GM12878 (cell line): ENCODE measurements around the gene BACE2. TPM values are rescaled to one million over a fixed set of nuclear protein-coding genes. Genes with fewer than 3 reads are reported as not detected.
"Not testable (repeated sequence)": the region's sequence is repeated elsewhere in the genome, so short reads cannot be mapped to it uniquely, and the experiment has no call there.

Experiments
- ATAC-seq: fragments of 200-7000 bp; cut with Tn5 transposase; 3 replicates; pipeline ENCODE4 v1.9.1; 2020; ENCODE audit warnings: mild to moderate bottlenecking, moderate library complexity
- BruUV-seq: library from RNA; stranded (reverse); fragments of 400-500 nt; replicated peaks from 2 replicates; lab custom pipeline; 2021; lab: Mats Ljungman, UMichigan
- CTCF ChIA-PET: fragments of 300-600 bp; sonication (Branson Sonifier 250); formaldehyde crosslinking; extraction: SDS; loops from one replicate; lab custom pipeline; 2021; ENCODE audit warnings: inconsistent platforms; lab: Yijun Ruan, JAX
- POLR2A ChIA-PET: fragments of 350-600 bp; formaldehyde crosslinking; extraction: SDS; loops from one replicate; lab custom pipeline; 2021; ENCODE audit warnings: inconsistent platforms; lab: Charles Lee
- RAD21 ChIA-PET: fragments of 300-600 bp; sonication (Branson Sonifier 250); formaldehyde crosslinking; loops from one replicate; lab custom pipeline; 2023; ENCODE audit warnings: antibody characterized with exemption; ENCODE audit not compliant: unreplicated experiment; lab: Charles Lee
- SMC1A ChIA-PET: fragments of 300-600 bp; sonication (Branson Sonifier 250); formaldehyde crosslinking; loops from one replicate; lab custom pipeline; 2023; ENCODE audit not compliant: unreplicated experiment, uncharacterized antibody; lab: Charles Lee
- DNase-seq: peaks from one replicate; pipeline ENCODE4 v3.0.0-alpha.2; 2011; ENCODE audit warnings: low read depth, low spot score
- FAIRE-seq: peaks from 3 replicates; lab custom pipeline; 2011; peaks lifted over from hg19 to GRCh38; lab: Jason Lieb, UNC
- H2AFZ ChIP-seq: 2 replicates; pipeline ENCODE4 v1.6.0; 2011; ENCODE audit warnings: low read depth, low read length, control low read depth; ENCODE audit not compliant: control insufficient read depth
- H3K27ac ChIP-seq: 2 replicates; pipeline ENCODE4 v1.5.1; 2011; ENCODE audit warnings: control low read depth; ENCODE audit not compliant: control insufficient read depth, insufficient read depth
- H3K27me3 ChIP-seq, 2 experiments: replicated peaks in 1 of 2; 2 replicates each; pipeline versions ENCODE4 v1.6.0 to v1.6.1; 2011; ENCODE audit warnings: low read length in 1 of 2; ENCODE audit not compliant: control insufficient read depth in 2 of 2, insufficient read depth in 2 of 2
- H3K36me3 ChIP-seq, 2 experiments: 2 replicates each; pipeline ENCODE4 v1.5.1; 2011; ENCODE audit warnings: low read length in 1 of 2; ENCODE audit not compliant: control insufficient read depth in 2 of 2, insufficient read depth in 2 of 2
- H3K4me1 ChIP-seq: 2 replicates; pipeline ENCODE4 v1.6.1; 2011; ENCODE audit warnings: mild to moderate bottlenecking, low read length, moderate library complexity, mixed read lengths; ENCODE audit not compliant: control insufficient read depth, insufficient read depth
- H3K4me2 ChIP-seq: 2 replicates; pipeline ENCODE4 v1.6.0; 2011; ENCODE audit warnings: control low read depth; ENCODE audit not compliant: control insufficient read depth, insufficient read depth
- H3K4me3 ChIP-seq: fragments of 200-600 bp; sonication (generic); 2 replicates; pipeline ENCODE4 v1.5.1; 2016
- H3K79me2 ChIP-seq: 2 replicates; pipeline ENCODE4 v1.6.0; 2011; ENCODE audit warnings: low read length; ENCODE audit not compliant: control insufficient read depth, insufficient read depth
- H3K9ac ChIP-seq: 2 replicates; pipeline ENCODE4 v1.8.0; 2011; ENCODE audit warnings: low read length, control low read depth, mixed read lengths; ENCODE audit not compliant: control insufficient read depth, insufficient read depth
- H3K9me3 ChIP-seq: replicated peaks from 3 replicates; pipeline ENCODE4 v1.5.1; 2011; ENCODE audit warnings: mild to moderate bottlenecking, low read length; ENCODE audit not compliant: control insufficient read depth, insufficient read depth
- H4K20me1 ChIP-seq: 2 replicates; pipeline ENCODE4 v1.6.0; 2011; ENCODE audit not compliant: control insufficient read depth, insufficient read depth
- ELK1 ChIP-seq: IDR thresholded peaks from 2 replicates; pipeline ENCODE4 v1.6.1; 2012; ENCODE audit warnings: low read depth, low read length, improper control_type of control experiment
- NFYB ChIP-seq: IDR thresholded peaks from 2 replicates; pipeline ENCODE4 v1.6.1; 2011; ENCODE audit warnings: low read depth, mild to moderate bottlenecking, low read length, improper control_type of control experiment, moderate library complexity; ENCODE audit not compliant: insufficient read depth
- POLR2AphosphoS5 ChIP-seq: IDR thresholded peaks from 2 replicates; pipeline ENCODE4 v1.6.1; 2011; ENCODE audit warnings: mild to moderate bottlenecking, low read length, inconsistent platforms
- RAD51 ChIP-seq: fragments of 450-650 bp; IDR thresholded peaks from 2 replicates; pipeline ENCODE4 v1.6.1; 2016; ENCODE audit warnings: moderate library complexity, mild to moderate bottlenecking, inconsistent platforms
- YBX1 ChIP-seq: fragments of 450-650 bp; IDR thresholded peaks from 2 replicates; pipeline ENCODE4 v1.6.1; 2016; ENCODE audit warnings: antibody characterized with exemption
- ZNF207 ChIP-seq: fragments of 450-650 bp; IDR thresholded peaks from 2 replicates; pipeline ENCODE4 v1.6.1; 2014; ENCODE audit warnings: antibody characterized with exemption, mild to moderate bottlenecking, borderline replicate concordance
- WGBS: methylation state at CpG from one replicate; pipeline ENCODE4 v1.1.6; 2016; ENCODE audit warnings: low lambda C conversion rate; ENCODE audit not compliant: insufficient replicate concordance, insufficient coverage; ENCODE audit errors: missing lambda C conversion rate; 5-methylcytosine and 5-hydroxymethylcytosine counted together
- in situ Hi-C: fragments of 300-500 bp; cut with MboI; formaldehyde crosslinking; loops from 9 replicates; pipeline ENCODE4 v1.14.3; 2018; ENCODE audit warnings: mixed read lengths
- intact Hi-C: fragments of 100-400 bp; cut with micrococcal nuclease; formaldehyde crosslinking; loops from one replicate; pipeline ENCODE4 v1.14.2; 2022; ENCODE audit not compliant: unreplicated experiment
- polyA plus RNA-seq, 11 experiments: library from polyadenylated mRNA; depleted of rRNA in 4 of 11; unstranded in 6 of 11; stranded (reverse) in 5 of 11; fragments of >200 nt; fragmentation: Nextera tagmentation in 4 of 11; fragmentation: Illumina TruSeq in 1 of 11; extraction: Ambion mirVana in 4 of 11; extraction: Trizol in 1 of 11; gene quantifications; 1 replicate in 1 of 11; 2 replicates in 10 of 11; pipeline versions ENCODE4 v1.2.1 to v1.2.3, GENCODE V29; 2011 to 2016; ENCODE audit warnings: inconsistent platforms in 2 of 11, missing spikeins in 2 of 11, low read depth in 1 of 11
- total RNA-seq, 4 experiments: library from RNA; depleted of rRNA in 3 of 4; stranded (reverse); fragments of >200 nt in 3 of 4; fragmentation: Illumina TruSeq in 1 of 4; extraction: Trizol in 1 of 4; gene quantifications; 2 replicates each; pipeline versions ENCODE4 v1.2.1 to v1.2.3, GENCODE V29; 2013 to 2021

The BACE2 gene
- total and polyA plus RNA-seq, 10 of the 15 experiments (the other 5 are each of a cell fraction or from before 2014, with no cell fraction given) = 0.04 to 0.69 (median 0.18) TPM; not detected in 5

GRCh38 chr21:41236352-41236973 is 68.5 kb downstream of the BACE2 start (continued):
- no peak for TF ChIP-seq ELK1

DNA sequence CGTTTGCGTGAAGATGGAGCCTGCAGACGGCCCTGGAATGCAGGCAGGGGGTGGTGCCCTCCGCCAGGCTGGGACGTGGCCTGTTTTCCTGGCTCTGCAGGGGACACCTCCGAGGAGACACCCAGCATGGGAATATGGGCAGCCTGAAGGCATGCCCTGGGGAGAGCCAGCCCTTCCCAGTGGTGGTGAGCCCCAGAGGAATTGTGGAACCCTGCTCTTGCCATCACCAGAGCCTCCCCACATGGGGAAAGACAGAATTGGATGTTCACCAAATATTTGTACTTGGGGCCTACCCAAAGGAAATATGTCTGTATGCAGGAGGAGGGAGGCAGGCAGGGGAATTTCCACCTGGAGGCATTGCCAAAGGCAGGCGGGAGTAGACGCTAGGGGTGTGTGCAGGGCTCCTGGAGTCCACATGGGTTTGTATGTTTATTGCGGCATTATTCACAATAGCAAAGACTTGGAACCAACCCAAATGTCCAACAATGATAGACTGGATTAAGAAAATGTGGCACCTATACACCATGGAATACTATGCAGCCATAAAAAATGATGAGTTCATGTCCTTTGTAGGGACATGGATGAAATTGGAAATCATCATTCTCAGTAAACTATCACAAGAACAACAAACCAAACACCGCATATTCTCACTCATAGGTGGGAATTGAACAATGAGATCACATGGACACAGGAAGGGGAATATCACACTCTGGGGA is 70.3 kb downstream of the BACE2 start:
- H3K4me3 ChIP-seq, in situ Hi-C loops, intact Hi-C loops, H4K20me1 ChIP-seq, DNase-seq, H3K27me3 ChIP-seq, H3K27ac ChIP-seq, CTCF ChIA-PET, H3K4me2 ChIP-seq, H2AFZ ChIP-seq, ATAC-seq, H3K9me3 ChIP-seq, SMC1A ChIA-PET, H3K79me2 ChIP-seq, H3K4me1 ChIP-seq, FAIRE-seq, BruUV-seq, H3K9ac ChIP-seq, H3K36me3 ChIP-seq, RAD21 ChIA-PET, POLR2A ChIA-PET: not testable (repeated sequence)
- WGBS = 72% methylated on average over 9 of the region's 10 CpGs

DNA sequence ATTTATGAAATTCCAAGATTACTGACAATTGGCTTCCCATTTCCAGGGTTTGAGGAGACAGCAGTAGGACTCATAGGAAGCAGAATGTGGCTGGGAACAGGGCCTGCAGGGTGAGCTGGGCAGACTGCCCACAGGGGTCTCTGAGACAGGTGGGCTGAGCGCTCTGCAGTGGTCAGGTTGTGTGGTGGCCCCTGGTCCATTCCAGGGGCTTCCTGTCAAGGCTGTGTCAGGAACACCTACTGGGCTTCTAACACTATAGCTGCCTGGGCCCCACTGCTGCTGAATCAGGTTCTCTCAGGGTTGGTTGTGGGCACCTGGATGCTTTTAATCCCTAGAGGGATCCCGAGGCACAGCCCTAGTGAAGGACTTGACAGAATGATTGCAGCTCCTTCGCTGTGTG is 72.1 kb downstream of the BACE2 start:
- no peak overlapping the region for H2AFZ ChIP-seq
- no peaks in the 10 kb centered on the region for H3K36me3 ChIP-seq
- DNase-seq = no peak
- TF ChIP-seq YBX1 (no peak), RAD51 (no peak), POLR2AphosphoS5 (no peak), NFYB (no peak), ZNF207 (no peak)
- H3K9me3 ChIP-seq = no peaks in the 10 kb centered on the region
- POLR2A ChIA-PET = no interaction called here
- no peaks in the 10 kb centered on the region for H4K20me1 ChIP-seq
- H3K79me2 ChIP-seq = no peaks in the 10 kb centered on the region
- in situ Hi-C loops (no loop called here), intact Hi-C loops (no loop called here)
- RAD21 ChIA-PET = no interaction called here
- no TSS peak for BruUV-seq
- no peak for FAIRE-seq
- 64% methylated on average over 3 of the region's 3 CpGs for WGBS
- no peaks in the 10 kb centered on the region for H3K27me3 ChIP-seq
- ATAC-seq = no peak
- SMC1A ChIA-PET = no interaction called here
- H3K4me2 ChIP-seq = no peak overlapping the region
- CTCF ChIA-PET = no interaction called here
- H3K4me1 ChIP-seq = no peaks in the 10 kb centered on the region
- no peak overlapping the region for H3K4me3 ChIP-seq
- H3K27ac ChIP-seq = no peak overlapping the region
- no peak overlapping the region for H3K9ac ChIP-seq
